ENCODE results near the gene EFCAB6.

Gene EFCAB6

GRCh38 chr22:43737150-43737828, 74.8 kb downstream of the EFCAB6 start:
- H3K27me3 ChIP-seq (ENCODE audit: control insufficient read depth, insufficient read depth, low read length), result no peaks in the 10 kb centered on the region
- H3K4me1 ChIP-seq (ENCODE audit: control insufficient read depth, insufficient read depth, low read length), result peaks cover 8% of the 10 kb centered on the region
- H3K36me3 ChIP-seq (ENCODE audit: control insufficient read depth, insufficient read depth, low read length), result no peaks in the 10 kb centered on the region
- H3K4me3 ChIP-seq (ENCODE audit: low read depth, low read length), result no peak overlapping the region
- H3K9ac ChIP-seq (ENCODE audit: low read depth, low read length), result no peak overlapping the region
- no peaks in the 10 kb centered on the region for H3K9me3 ChIP-seq (ENCODE audit: control insufficient read depth, insufficient read depth, low read length)

GRCh38 chr22:43736651-43737050, 75.5 kb downstream of the EFCAB6 start:
- no peak overlapping the region for H3K4me3 ChIP-seq (ENCODE audit: low read depth, low read length)
- H3K36me3 ChIP-seq (ENCODE audit: control insufficient read depth, insufficient read depth, low read length), result no peaks in the 10 kb centered on the region
- no peaks in the 10 kb centered on the region for H3K9me3 ChIP-seq (ENCODE audit: control insufficient read depth, insufficient read depth, low read length)
- no peak overlapping the region for H3K9ac ChIP-seq (ENCODE audit: low read depth, low read length)
- H3K27me3 ChIP-seq (ENCODE audit: control insufficient read depth, insufficient read depth, low read length), result no peaks in the 10 kb centered on the region
- H3K4me1 ChIP-seq (ENCODE audit: control insufficient read depth, insufficient read depth, low read length), result peaks cover 8% of the 10 kb centered on the region

- Histone ChIP-seq H3K4me1 (ENCODE audit: control insufficient read depth, insufficient read depth, low read length) (no peaks in the 10 kb centered on the region), H3K36me3 (ENCODE audit: control insufficient read depth, insufficient read depth, low read length) (no peaks in the 10 kb centered on the region), H3K9me3 (ENCODE audit: control insufficient read depth, insufficient read depth, low read length) (no peaks in the 10 kb centered on the region), H3K9ac (ENCODE audit: low read depth, low read length) (no peak overlapping the region), H3K4me3 (ENCODE audit: low read depth, low read length) (no peak overlapping the region), H3K27me3 (ENCODE audit: control insufficient read depth, insufficient read depth, low read length) (no peaks in the 10 kb centered on the region)
Measured at GRCh38 chr22:43734370-43735150, 77.5 kb downstream of the EFCAB6 start.

GRCh38 chr22:43733138-43733537, 79.0 kb downstream of the EFCAB6 start:
- H3K27me3 ChIP-seq (ENCODE audit: control insufficient read depth, insufficient read depth, low read length), result no peaks in the 10 kb centered on the region

GRCh38 chr22:43731988-43732387, 80.1 kb downstream of the EFCAB6 start:
- Histone ChIP-seq H3K9me3 (ENCODE audit: control insufficient read depth, insufficient read depth, low read length) (no peaks in the 10 kb centered on the region), H3K9ac (ENCODE audit: low read depth, low read length) (no peak overlapping the region), H3K36me3 (ENCODE audit: control insufficient read depth, insufficient read depth, low read length) (no peaks in the 10 kb centered on the region)

More at GRCh38 chr22:43733138-43733537, 79.0 kb downstream of the EFCAB6 start:
- H3K9ac ChIP-seq (ENCODE audit: low read depth, low read length), result no peak overlapping the region
- no peaks in the 10 kb centered on the region for H3K4me1 ChIP-seq (ENCODE audit: control insufficient read depth, insufficient read depth, low read length)
- H3K36me3 ChIP-seq (ENCODE audit: control insufficient read depth, insufficient read depth, low read length), result no peaks in the 10 kb centered on the region
- H3K9me3 ChIP-seq (ENCODE audit: control insufficient read depth, insufficient read depth, low read length), result no peaks in the 10 kb centered on the region
- no peak overlapping the region for H3K4me3 ChIP-seq (ENCODE audit: low read depth, low read length)

GRCh38 chr22:43726964-43727543, 85.1 kb downstream of the EFCAB6 start:
- H3K9ac ChIP-seq (ENCODE audit: low read depth, low read length), result no peak overlapping the region
- peaks cover 4% of the 10 kb centered on the region for H3K4me1 ChIP-seq (ENCODE audit: control insufficient read depth, insufficient read depth, low read length)
- H3K9me3 ChIP-seq (ENCODE audit: control insufficient read depth, insufficient read depth, low read length), result no peaks in the 10 kb centered on the region
- H3K27me3 ChIP-seq (ENCODE audit: control insufficient read depth, insufficient read depth, low read length), result no peaks in the 10 kb centered on the region
- no peak overlapping the region for H3K4me3 ChIP-seq (ENCODE audit: low read depth, low read length)
- H3K36me3 ChIP-seq (ENCODE audit: control insufficient read depth, insufficient read depth, low read length), result no peaks in the 10 kb centered on the region

More at GRCh38 chr22:43731988-43732387, 80.1 kb downstream of the EFCAB6 start:
- Histone ChIP-seq H3K4me1 (ENCODE audit: control insufficient read depth, insufficient read depth, low read length) (no peaks in the 10 kb centered on the region), H3K4me3 (ENCODE audit: low read depth, low read length) (no peak overlapping the region), H3K27me3 (ENCODE audit: control insufficient read depth, insufficient read depth, low read length) (no peaks in the 10 kb centered on the region)

GRCh38 chr22:43726322-43726721, 85.8 kb downstream of the EFCAB6 start:
- Histone ChIP-seq H3K27me3 (ENCODE audit: control insufficient read depth, insufficient read depth, low read length) (no peaks in the 10 kb centered on the region), H3K9ac (ENCODE audit: low read depth, low read length) (no peak overlapping the region), H3K9me3 (ENCODE audit: control insufficient read depth, insufficient read depth, low read length) (no peaks in the 10 kb centered on the region), H3K4me1 (ENCODE audit: control insufficient read depth, insufficient read depth, low read length) (peaks cover 4% of the 10 kb centered on the region), H3K4me3 (ENCODE audit: low read depth, low read length) (no peak overlapping the region), H3K36me3 (ENCODE audit: control insufficient read depth, insufficient read depth, low read length) (no peaks in the 10 kb centered on the region)

- Histone ChIP-seq H3K9me3 (ENCODE audit: control insufficient read depth, insufficient read depth, low read length) (no peaks in the 10 kb centered on the region), H3K9ac (ENCODE audit: low read depth, low read length) (no peak overlapping the region), H3K36me3 (ENCODE audit: control insufficient read depth, insufficient read depth, low read length) (no peaks in the 10 kb centered on the region), H3K4me3 (ENCODE audit: low read depth, low read length) (no peak overlapping the region), H3K27me3 (ENCODE audit: control insufficient read depth, insufficient read depth, low read length) (no peaks in the 10 kb centered on the region), H3K4me1 (ENCODE audit: control insufficient read depth, insufficient read depth, low read length) (peaks cover 4% of the 10 kb centered on the region)
Measured at GRCh38 chr22:43723816-43724215, 88.3 kb downstream of the EFCAB6 start.

- Histone ChIP-seq H3K4me1 (ENCODE audit: control insufficient read depth, insufficient read depth, low read length) (peaks cover 4% of the 10 kb centered on the region), H3K9me3 (ENCODE audit: control insufficient read depth, insufficient read depth, low read length) (no peaks in the 10 kb centered on the region), H3K27me3 (ENCODE audit: control insufficient read depth, insufficient read depth, low read length) (no peaks in the 10 kb centered on the region), H3K9ac (ENCODE audit: low read depth, low read length) (no peak overlapping the region), H3K36me3 (ENCODE audit: control insufficient read depth, insufficient read depth, low read length) (no peaks in the 10 kb centered on the region), H3K4me3 (ENCODE audit: low read depth, low read length) (no peak overlapping the region)
Measured at GRCh38 chr22:43722444-43722843, 89.7 kb downstream of the EFCAB6 start.

- no peaks in the 10 kb centered on the region for H3K36me3 ChIP-seq (ENCODE audit: control insufficient read depth, insufficient read depth, low read length)
- no peak overlapping the region for H3K4me3 ChIP-seq (ENCODE audit: low read depth, low read length)
- H3K9ac ChIP-seq (ENCODE audit: low read depth, low read length), result no peak overlapping the region
- no peaks in the 10 kb centered on the region for H3K27me3 ChIP-seq (ENCODE audit: control insufficient read depth, insufficient read depth, low read length)
- H3K9me3 ChIP-seq (ENCODE audit: control insufficient read depth, insufficient read depth, low read length), result no peaks in the 10 kb centered on the region
- peaks cover 2% of the 10 kb centered on the region for H3K4me1 ChIP-seq (ENCODE audit: control insufficient read depth, insufficient read depth, low read length)
Measured at GRCh38 chr22:43720716-43721115, 91.4 kb downstream of the EFCAB6 start.

- no peaks in the 10 kb centered on the region for H3K27me3 ChIP-seq (ENCODE audit: control insufficient read depth, insufficient read depth, low read length)
- H3K9ac ChIP-seq (ENCODE audit: low read depth, low read length), result no peak overlapping the region
- H3K4me1 ChIP-seq (ENCODE audit: control insufficient read depth, insufficient read depth, low read length), result no peaks in the 10 kb centered on the region
- H3K4me3 ChIP-seq (ENCODE audit: low read depth, low read length), result no peak overlapping the region
- H3K36me3 ChIP-seq (ENCODE audit: control insufficient read depth, insufficient read depth, low read length), result no peaks in the 10 kb centered on the region
- no peaks in the 10 kb centered on the region for H3K9me3 ChIP-seq (ENCODE audit: control insufficient read depth, insufficient read depth, low read length)
Measured at GRCh38 chr22:43714104-43714503, 98.0 kb downstream of the EFCAB6 start.

GRCh38 chr22:43711681-43712080, 100.4 kb downstream of the EFCAB6 start:
- Histone ChIP-seq H3K9ac (ENCODE audit: low read depth, low read length) (no peak overlapping the region), H3K4me3 (ENCODE audit: low read depth, low read length) (no peak overlapping the region), H3K36me3 (ENCODE audit: control insufficient read depth, insufficient read depth, low read length) (no peaks in the 10 kb centered on the region), H3K4me1 (ENCODE audit: control insufficient read depth, insufficient read depth, low read length) (peaks cover 4% of the 10 kb centered on the region), H3K9me3 (ENCODE audit: control insufficient read depth, insufficient read depth, low read length) (no peaks in the 10 kb centered on the region), H3K27me3 (ENCODE audit: control insufficient read depth, insufficient read depth, low read length) (no peaks in the 10 kb centered on the region)

Measured in iPS-15b (cell line).